K562 treated with DMSO at 1 percent for 48 hours (cell line): ENCODE measurements around the gene RERE. TPM values are rescaled to one million over a fixed set of nuclear protein-coding genes. Genes with fewer than 3 reads are reported as not detected.

ENCODE experiments used
- total RNA-seq: library from RNA; unstranded; fragments of 300-600 nt; gene quantifications from 2 replicates; pipeline ENCODE4 v1.2.3, GENCODE V29; 2022; ENCODE audit warnings: low replicate concordance; ENCODE audit errors: extremely low read depth

The RERE gene
- not detected in 2 replicates for total RNA-seq

DNA sequence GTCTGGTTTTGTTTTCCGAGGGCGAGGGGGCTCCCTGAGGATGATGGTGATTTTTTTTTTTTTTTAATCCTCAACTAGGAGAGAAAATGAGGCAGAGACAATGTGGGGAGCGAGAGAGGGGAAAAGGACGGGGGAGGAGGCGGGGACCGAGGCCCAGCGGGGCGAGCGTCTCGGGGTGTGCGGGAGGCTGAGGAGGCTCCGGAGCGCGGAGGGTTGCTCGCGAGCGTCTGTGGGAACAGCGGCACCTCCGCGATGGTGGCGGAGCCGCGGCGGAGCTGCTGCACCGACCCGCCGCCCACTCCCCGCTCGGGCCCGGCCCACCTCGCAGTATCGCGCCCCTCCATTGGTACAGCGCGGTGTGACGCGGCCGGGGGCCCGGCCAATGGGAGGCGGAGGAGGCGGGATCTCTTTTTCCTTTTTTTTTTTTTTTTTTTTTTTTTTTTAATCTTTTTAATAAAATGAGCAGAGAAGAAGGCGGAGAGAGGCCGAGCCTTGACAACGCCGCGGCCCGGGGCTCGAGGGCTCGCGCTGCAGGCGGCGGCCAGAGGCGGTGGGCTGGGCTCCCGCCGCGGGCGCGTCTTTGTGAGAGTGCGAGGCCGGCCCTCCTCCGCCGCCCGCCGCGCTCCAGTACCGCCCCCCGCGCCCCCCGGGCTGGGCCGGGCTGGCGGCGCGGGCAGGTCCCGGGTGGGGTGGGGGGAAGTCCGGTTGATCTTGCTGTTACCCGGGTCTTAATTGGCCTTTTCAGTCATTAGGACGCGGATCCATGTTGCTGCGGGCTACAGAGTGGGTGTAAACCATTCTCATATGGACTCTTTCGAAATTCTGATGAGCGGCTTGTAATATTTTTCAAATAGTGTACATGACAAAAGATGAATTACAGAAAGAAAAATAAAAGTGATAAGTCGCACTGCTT is at the start of gene RERE:
TSS of gene RERE (minus strand) at position 229 of the 913 bp plus-strand sequence.

DNA sequence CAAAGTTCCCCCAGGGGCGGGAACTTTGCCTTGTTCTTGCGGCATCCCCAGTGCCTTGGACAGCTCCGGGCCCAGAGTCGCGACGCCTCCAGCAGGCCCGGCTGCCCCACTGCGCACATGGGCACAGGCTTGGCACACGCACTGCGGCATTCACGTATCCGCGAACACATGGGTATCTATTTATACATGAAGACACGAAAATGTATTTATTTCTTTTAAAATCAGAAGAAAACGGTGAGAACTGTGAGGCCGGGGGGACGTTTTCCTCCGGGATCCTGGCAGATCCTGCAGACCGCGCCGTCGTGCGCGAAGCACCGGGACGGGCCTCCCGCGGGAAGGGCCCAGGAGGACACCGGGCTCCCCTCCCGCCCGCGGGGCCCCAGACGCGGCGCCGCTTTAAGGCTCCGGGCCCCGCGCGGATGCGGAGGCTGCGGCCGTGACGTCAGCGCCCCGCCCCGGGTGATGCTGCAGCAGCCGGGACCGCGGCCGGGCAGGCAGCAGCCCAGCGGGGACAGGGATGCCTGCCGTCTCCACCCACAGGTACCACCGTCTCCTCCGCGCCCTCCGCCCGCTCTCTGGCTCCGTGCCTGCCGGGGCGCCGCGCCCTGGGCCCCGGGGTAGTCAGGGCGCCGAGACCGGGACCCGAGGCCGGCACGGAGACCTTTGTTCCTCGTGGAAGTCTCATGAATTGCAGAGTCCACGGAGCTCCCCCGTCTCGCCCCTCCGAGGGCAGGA is 499.6 kb downstream of the RERE start, which contains the start of gene SLC45A1:
TSS of gene SLC45A1 (plus strand) at position 468 of the 735 bp plus-strand sequence. CDS start 6,216 bp downstream, outside the sequence.

Other genes with a start within 250 kb of the RERE start
- gene ENO1, start 61.0 kb upstream of the RERE start, total RNA-seq: 2,272 and 2,555 TPM in 2 replicates
- not detected in 2 replicates for gene CA6, start 128.2 kb upstream of the RERE start, total RNA-seq
- not detected in 2 replicates for gene SLC2A7, start 208.8 kb upstream of the RERE start, total RNA-seq